T1000 (cell line): ENCODE results near the gene PCNX3.
A peak's percentile ranks its signal among the peaks of the same experiment; 100 is the strongest.

ENCODE experiments used
- DNase-seq: peaks from one replicate; lab custom pipeline; 2025; ENCODE audit warnings: mixed read lengths; lab: John Stamatoyannopoulos, UW

The PCNX3 gene

DNA sequence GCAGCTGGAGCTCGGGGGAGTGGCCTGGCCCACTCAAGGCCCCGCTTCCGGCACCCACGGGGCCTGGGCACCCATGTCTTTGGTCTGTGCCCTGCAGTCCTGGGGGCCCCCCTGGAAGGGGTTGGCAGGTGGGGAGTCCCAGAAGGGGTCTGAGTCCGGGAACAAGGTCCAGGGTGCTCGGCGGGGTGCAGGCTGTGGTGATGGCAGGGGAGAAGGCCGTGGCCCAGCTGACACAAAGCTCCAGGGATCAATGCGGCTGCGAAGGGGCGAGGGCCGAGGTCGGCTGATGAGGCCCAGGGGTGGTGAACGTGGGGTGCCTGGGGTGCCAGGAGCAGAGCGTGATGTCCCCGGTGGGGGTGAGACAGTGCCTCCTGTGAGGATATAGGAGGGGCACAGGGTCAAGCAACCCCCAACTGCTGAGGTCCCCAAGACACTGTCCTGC is 17.3 kb upstream of the PCNX3 start:
- no peak for DNase-seq

DNA sequence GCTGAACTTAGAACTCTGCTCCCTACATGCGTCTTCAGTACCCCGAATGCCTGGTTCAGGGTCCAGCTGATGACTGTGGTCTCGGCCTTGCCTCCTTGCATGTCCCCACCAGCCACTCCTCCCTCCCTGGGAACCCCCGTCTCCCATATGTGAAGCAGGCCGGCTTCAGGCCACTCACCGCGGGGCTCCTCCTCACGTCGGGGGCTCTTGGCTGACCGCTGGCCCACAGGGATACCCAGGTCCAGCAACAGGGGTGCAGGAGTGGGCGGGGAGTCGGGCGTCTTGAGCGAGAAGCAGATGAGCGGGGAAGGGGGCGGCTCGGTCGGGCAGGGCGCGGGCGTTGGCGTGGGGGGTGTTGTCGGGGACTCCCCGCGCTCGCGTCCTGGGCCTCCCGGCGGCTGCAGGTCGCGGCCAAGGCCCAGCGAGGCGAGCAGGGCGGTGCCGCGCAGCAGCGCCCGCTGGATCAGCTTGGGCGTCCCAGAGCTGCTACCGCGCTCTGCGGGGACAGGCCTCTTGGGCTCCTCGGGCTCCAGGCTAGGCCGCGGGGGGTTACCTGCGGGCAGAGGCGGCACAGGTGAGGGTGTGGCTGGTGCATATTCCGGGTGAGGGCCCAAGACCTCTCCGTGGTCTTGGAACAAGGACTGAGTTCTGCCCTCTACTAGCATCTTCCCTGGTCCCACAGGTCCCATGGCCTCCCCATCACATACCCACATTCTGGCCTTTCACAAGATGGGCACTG is 16.2 kb upstream of the PCNX3 start:
- no peak for DNase-seq

DNA sequence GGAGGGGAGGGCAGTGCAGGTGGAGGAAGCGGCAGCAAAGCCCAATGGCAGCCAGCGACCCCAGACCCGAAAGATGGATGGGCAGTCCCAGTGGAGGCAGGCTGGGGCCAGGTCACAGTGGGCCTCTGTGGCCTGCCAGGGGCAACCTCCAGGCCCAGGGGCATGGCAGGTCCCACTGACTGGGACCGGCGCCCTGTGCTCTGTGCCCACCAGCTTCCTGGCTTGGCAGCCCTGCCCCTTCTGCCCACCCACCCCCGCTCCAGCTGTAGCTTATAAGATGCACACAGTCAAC is 15.7 kb upstream of the PCNX3 start:
- no peak for DNase-seq

DNA sequence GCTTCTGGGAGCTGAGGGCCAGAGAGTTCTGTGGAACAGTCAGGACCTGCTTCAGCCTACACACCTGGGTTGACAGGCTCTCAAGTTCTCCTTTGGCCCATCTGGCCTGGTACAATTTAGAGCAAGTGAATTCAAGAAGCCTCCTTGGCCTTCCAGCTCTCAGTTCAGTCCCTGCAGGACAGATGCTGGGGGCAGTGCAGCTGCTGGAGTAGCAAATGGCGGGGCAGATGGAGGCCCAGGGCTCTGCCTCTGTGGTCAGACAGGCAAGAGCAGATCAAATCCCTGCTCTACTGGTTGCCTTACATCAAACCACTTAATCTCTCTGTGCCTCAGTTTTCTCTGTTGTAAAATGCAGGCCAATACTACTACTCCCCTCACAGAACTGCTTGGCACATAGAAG is 11.3 kb upstream of the PCNX3 start:
- no peak for DNase-seq

DNA sequence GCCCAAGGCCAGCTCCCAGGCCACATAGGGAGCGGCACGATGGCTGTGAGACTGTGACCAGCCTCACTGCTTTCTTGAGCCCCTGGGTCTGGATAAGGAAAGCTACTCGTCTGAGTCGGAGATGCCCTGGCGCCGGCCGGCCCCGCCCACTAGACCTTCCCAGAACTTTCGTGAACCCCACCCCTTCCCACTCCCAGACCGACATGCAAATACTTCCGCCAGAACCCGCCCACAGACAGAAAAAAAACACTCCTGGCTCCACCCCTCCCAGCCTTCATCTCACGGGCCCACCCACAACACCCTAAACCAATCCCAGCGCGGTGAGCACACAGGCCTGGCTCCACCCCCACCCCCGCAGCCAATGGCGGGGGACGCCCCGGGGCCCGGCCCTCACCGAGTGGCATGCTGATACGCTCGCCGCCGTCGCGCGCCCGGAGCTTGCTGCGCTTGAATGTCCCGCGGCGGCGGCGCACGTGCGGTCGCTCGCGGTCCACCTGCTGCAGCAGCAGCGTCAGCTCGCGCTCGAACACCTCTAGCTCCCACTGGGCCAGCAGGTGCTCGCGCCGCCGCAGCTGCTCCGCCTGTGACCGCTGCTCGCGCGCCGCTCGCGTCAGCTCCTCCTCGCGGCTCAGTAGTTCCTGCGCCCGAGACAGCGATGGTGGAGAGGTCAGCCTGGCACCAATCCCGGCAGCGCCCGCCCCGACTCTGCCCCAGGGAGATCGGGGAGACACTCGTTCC is 8.5 kb upstream of the PCNX3 start:
- DNase-seq: peak; percentile 94

DNA sequence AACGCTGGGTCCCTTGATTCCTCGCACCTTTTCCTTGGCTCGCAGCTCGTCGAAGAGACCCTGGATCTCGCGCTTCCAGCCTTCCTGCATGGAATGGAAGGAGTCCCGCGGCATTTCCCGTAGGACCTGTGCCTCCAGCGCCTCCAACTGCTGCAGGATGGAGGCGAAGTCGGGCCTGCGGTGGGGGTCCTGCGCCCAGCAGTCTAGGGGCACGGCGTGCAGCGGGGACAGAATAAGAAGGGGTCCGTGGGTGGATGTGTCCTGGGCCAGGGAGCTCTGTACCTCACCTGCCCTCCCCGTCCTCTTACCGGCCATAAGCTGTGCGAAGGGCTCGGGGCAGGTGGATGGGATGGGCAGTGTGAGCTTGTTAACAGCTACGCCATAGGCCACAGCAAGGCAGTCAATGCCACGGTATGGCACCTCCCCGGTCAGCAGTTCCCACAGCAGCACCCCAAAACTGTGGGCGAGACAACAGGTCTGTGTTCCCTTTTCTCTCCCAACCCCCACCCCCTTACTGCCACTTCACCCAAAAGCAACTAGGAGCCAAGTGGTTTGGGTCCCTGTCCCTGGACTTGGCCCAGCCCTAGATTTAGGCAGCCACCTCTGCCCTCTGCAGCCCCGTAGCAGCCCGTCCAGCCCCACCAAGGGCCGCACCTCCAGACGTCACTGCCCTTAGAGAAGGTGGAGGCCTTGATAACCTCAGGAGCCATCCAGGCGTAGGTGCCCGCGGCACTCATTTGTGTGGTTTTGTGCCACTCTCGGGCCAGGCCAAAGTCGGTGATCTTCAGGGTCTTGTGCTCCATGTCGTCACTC is 7.8 kb upstream of the PCNX3 start:
- DNase-seq: no peak

GRCh38 chr11:65609229-65609628 is 6.3 kb upstream of the PCNX3 start:
- DNase-seq: no peak

DNA sequence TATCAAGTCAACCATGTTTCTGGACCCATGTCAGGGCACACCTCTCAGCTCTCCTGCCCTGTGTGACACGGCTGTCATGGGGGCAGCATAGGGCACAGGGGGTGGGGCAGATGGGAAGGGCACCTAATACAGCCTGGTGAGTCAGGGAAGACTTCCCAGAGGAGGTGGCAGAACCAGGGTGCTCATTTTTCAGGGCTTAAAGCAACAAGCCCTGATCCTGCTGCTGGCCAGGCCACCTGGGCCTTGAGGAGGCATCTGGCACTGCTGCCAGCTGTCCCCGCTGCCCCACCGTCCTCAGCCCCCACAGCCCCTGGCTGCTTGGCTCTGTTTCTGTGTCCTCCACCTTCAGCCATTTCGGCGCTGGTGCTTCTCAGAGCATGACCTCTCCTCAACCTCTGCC is 5.9 kb upstream of the PCNX3 start:
- DNase-seq: no peak

- no peak for DNase-seq
These were observed 5.2 kb upstream of the PCNX3 start for GRCh38 chr11:65610404-65610803.

GRCh38 chr11:65611028-65611757 is 4.4 kb upstream of the PCNX3 start:
- no peak for DNase-seq

- no peak for DNase-seq
These were observed 3.6 kb upstream of the PCNX3 start for GRCh38 chr11:65611758-65612603.

DNA sequence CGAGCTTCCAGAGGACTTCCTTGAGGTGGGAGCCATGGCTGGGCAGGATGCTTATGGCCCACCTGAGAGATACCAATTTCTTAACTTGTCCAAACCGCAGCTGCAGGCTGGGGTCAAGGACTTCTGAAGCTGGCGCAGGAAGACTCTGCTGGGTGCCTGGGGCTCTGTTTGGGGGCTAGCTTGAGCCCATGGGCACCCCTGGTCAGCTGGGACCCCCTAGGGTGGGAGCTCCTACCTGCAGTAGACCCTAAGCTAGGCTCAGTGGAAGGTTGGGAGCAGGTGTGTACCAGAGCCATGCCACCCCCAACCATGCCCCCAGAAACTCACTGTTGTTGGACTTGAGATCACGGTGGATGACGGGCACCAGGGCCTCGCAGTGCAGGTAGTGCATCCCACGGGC is 2.9 kb upstream of the PCNX3 start:
- no peak for DNase-seq

- DNase-seq: no peak
These were observed 2.3 kb upstream of the PCNX3 start for GRCh38 chr11:65613091-65613928.

- DNase-seq: no peak
These were observed 486 bp downstream of the PCNX3 start for GRCh38 chr11:65615950-65616574.

- DNase-seq: no peak
These were observed 1.0 kb downstream of the PCNX3 start for GRCh38 chr11:65616575-65617001.

DNA sequence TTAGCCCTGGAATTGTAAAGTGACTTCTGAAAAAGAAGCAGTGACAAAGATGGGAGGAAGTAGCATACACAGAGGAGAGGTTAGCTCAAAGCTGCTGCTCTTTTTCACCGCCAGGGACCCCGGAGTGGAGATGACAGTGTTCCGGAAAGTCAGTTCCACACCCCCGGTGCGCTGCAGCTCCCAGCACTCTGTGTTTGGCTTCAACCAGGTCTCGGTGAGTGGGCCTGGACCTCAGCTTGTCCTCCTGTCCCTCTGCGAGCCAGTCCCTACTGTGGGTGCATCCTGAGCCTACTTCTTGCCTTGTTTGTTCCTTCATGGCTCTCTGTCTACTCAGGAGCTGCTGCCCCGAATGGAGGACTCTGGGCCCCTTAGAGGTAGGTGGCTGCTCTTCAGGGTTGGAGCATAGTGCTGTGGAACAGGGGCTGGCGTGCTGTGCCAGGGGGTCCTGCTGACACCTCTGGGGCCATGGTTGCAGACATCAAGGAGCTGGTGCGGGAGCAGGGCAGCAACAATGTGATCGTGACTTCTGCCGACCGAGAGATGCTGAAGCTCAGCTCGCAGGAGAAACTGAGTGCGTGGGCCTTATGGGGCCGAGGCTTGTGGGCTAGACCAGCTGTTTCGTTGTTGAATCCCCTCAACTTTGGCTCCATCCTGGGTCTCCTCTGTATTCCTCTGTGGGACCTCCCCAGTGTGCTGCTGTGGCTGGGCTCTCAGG is 1.7 kb downstream of the PCNX3 start:
- DNase-seq: no peak

DNA sequence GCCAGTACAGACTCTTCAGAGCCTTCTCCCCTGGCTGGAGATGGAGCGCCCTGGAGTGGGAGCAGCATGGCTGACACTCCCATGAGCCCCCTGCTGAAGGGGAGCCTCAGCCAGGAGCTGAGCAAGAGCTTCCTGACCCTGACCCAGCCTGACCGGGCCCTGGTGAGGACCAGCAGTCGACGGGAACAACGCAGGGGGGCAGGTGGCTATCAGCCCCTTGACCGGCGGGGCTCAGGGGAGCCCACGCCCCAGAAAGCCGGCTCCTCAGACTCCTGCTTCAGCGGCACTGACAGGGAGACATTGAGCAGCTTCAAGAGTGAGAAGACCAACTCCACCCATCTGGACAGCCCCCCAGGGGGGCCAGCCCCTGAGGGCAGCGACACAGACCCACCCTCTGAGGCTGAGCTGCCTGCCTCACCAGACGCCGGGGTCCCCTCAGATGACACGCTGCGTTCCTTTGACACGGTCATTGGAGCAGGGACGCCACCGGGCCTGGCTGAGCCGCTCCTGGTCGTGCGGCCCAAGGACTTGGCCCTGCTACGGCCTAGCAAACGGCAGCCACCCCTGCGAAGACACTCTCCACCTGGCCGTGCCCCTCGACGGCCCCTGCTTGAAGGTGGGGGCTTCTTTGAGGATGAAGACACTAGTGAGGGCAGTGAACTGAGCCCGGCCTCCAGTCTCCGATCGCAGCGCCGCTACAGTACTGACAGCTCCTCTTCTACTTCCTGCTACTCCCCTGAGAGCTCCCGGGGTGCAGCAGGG is 2.6 kb downstream of the PCNX3 start:
- no peak for DNase-seq

- DNase-seq: no peak
These were observed 3.2 kb downstream of the PCNX3 start for GRCh38 chr11:65618763-65619162.
